SK-N-MC (cell line): Measurements from ENCODE around the gene LGALS7.
"Not testable (repeated sequence)": the region's sequence is repeated elsewhere in the genome, so short reads cannot be mapped to it uniquely, and the experiment has no call there.

ENCODE experiments used
- DNase-seq: peaks from one replicate; pipeline ENCODE4 v3.0.0-alpha.2; 2011; ENCODE audit warnings: low read depth, low spot score
- H3K27ac ChIP-seq: fragments of 200-600 bp; sonication (generic); 2 replicates; pipeline ENCODE4 v1.5.1; 2016; ENCODE audit warnings: mixed run types
- H3K36me3 ChIP-seq: fragments of 200-600 bp; sonication (generic); 2 replicates; pipeline ENCODE4 v1.6.1; 2017; ENCODE audit warnings: antibody characterized with exemption, low read length, mixed read lengths; ENCODE audit not compliant: insufficient read depth
- H3K4me3 ChIP-seq: fragments of 200-600 bp; sonication (generic); 2 replicates; pipeline ENCODE4 v1.5.1; 2016
- H3K9ac ChIP-seq: fragments of 200-600 bp; sonication (generic); 2 replicates; pipeline ENCODE4 v1.8.0; 2017; ENCODE audit warnings: mixed run types, mixed read lengths; ENCODE audit not compliant: insufficient read length
- H3K9me3 ChIP-seq: fragments of 200-600 bp; sonication (generic); 2 replicates; pipeline ENCODE4 v1.6.1; 2017; ENCODE audit warnings: low read depth, mild to moderate bottlenecking, antibody characterized with exemption, low read length, moderate library complexity, mixed read lengths
- EZH2 ChIP-seq: fragments of 200-600 bp; sonication (generic); IDR thresholded peaks from one replicate; pipeline ENCODE4 v1.6.1; 2017; ENCODE audit warnings: antibody characterized with exemption
- FOXP2 ChIP-seq: optimal IDR thresholded peaks from 2 replicates; pipeline ENCODE3; 2011; ENCODE audit warnings: mild to moderate bottlenecking, moderate library complexity; ENCODE audit not compliant: insufficient read depth; ENCODE audit errors: extremely low read length, control extremely low read depth
- POLR2AphosphoS5 ChIP-seq: IDR thresholded peaks from 2 replicates; pipeline ENCODE4 v1.6.1; 2012; ENCODE audit warnings: mild to moderate bottlenecking, low read depth, low read length, borderline replicate concordance

The LGALS7 gene

DNA sequence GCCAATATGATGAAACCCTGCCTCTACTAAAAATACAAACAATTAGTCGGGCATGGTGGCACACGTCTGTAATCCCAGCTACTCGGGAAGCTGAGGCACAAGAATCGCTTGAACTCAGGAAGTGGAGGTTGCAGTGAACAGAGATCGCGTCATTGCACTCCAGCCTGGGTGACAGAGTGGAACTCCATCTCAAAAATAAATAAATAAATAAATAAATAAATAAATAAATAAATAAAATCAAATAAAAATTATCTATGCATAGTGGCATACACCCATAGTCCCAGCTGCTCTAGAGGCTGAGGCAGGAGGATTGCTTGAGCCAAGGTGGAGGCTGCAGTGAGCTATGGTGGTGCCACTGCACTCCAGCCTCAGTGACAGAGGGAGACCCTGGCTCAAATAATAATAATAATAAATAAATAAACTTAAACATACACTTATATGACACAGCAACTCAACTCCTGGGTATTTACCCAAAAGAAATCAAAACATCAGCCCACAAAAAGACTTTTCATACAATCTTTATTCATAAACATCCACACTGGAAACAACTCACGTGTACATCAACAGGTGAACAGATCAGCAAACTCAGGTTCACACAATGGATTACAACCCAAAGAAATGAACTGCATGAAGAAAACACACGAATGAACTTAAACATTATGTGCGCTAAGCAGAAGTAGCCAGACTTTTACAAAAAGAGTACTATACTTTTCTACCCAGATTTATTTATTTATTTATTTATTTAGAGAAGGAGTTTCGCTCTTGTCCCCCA is 6.9 kb downstream of the LGALS7 start:
- TF ChIP-seq FOXP2: no peak
- no peak overlapping the region for H3K4me3 ChIP-seq
- H3K9me3 ChIP-seq: no peaks in the 10 kb centered on the region
- no peak overlapping the region for H3K27ac ChIP-seq
- DNase-seq: no peak
- H3K36me3 ChIP-seq: no peaks in the 10 kb centered on the region
- H3K9ac ChIP-seq: no peak overlapping the region

DNA sequence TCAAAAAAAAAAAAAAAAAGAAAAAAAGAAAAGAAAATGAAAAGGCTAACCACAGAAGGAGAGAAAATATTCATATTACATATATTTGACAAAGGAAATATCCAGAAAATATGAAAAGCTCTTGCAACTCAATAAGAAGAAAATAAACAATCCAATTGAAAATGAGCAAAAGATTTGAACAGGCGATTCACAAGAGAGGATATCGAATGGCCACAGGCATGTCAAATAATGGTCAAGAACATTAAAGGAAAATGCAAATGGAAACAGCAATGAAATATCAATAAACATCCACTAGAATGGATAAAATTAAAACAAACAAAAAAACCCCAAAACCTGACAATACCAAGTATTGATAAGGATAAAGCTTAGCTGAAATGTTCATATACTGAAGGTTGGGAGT is 8.1 kb downstream of the LGALS7 start:
- DNase-seq: no peak
- Histone ChIP-seq H3K9ac (no peak overlapping the region), H3K36me3 (no peaks in the 10 kb centered on the region), H3K4me3 (no peak overlapping the region), H3K27ac (no peak overlapping the region), H3K9me3 (no peaks in the 10 kb centered on the region)
- TF ChIP-seq EZH2: no peak

DNA sequence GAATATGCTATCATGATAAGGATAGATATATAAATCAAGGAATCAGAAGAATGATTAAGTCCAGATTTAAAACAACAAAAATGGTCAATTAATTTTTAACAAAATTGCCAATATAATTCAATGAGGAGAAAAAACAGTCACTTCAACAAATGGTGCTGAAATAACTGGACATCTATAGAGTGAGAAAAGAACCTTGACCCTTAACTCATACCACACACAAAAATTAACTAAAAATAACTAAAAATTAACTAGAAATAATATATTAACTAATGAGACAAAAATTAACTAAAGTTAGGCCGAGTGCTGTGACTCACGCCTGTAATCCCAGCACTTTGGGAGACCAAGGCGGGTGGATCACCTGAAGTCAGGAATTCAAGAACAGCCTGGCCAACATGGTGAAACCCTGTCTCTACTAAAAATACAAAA is 9.5 kb downstream of the LGALS7 start:
- no peak overlapping the region for H3K9ac ChIP-seq
- DNase-seq: no peak
- no peak overlapping the region for H3K27ac ChIP-seq
- TF ChIP-seq POLR2AphosphoS5: no peak
- no peak for TF ChIP-seq EZH2
- no peak for TF ChIP-seq FOXP2
- H3K9me3 ChIP-seq: no peaks in the 10 kb centered on the region
- H3K36me3 ChIP-seq: no peaks in the 10 kb centered on the region
- H3K4me3 ChIP-seq: no peak overlapping the region

DNA sequence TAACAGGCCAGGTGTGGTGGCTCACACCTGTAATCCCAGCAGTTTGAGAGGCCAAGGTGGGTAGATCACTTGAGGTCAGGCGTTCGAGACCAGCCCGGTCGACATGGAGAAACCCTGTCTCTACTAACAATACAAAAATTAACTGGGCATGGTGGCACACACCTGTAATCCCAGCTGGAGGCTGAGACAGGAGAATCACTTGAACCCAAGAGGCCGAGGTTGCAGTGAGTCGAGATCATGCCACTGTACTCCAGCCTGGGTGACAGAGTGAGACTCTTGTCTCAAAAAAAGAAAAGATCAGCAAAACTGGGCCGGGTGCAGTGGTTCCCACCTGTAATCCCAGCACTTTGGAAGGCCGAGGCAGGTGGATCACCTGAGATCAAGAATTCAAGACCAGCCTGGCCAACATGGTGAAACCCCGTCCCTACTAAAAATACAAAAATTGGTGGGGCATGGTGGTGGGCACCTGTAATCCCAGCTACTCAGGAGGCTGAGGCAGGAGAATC is 11.4 kb downstream of the LGALS7 start:
- not testable (repeated sequence) for H3K9me3 ChIP-seq, DNase-seq, H3K4me3 ChIP-seq, H3K36me3 ChIP-seq, H3K9ac ChIP-seq, H3K27ac ChIP-seq

DNA sequence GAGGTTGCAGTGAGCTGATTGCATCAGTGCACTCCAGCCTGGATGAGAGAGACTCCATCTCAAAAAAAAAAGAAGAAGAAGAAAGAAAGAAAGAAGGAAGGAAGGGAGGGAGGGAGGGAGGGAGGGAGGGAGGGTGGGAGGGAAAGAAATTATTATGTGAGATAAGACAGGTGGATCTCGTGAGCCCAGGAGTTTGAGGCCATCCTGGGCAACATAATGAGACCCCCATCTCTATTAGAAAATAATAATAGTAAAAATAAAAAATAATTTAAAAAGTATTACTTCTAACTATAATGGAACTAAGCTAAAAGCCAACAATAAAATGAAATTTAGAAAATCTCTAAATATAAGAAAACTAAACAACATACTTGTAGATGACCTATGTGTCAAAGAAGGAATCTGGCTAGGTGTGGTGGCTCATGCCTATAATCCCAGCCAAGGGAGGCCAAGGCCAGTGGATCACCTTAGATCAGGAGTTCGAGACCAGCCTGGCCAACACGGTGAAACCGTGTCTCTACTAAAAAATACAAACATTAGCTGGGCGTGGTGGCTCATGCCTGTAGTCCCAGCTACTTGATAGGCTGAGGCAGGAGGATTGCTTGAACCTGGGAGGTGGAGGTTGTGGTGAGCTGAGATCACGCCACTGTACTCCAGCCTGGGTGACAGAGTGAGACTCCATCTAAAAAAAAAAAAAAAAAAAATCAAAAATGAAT is 12.4 kb downstream of the LGALS7 start:
- not testable (repeated sequence) for H3K9me3 ChIP-seq, H3K9ac ChIP-seq, H3K36me3 ChIP-seq, DNase-seq, H3K4me3 ChIP-seq, H3K27ac ChIP-seq

DNA sequence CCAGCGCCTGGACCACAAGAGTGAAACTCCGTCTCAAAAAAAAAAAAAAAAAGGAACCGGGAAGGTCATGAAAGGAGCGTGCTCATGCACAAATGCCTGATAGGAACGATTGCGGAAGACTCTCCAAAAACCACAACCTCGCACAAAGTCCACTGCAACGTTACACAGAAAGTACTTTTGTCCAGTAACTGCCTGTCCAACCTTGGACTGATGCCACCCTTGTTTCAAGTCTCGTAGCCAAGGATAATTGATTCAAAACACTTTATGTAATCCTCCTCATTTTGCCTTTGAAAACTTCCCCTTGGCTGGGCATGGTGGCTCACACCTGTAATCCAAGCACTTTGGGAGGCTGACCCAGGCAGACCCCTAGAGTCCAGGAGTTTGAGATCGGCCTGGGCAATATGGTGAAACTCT is 13.7 kb downstream of the LGALS7 start:
- Histone ChIP-seq H3K4me3 (no peak overlapping the region), H3K9me3 (no peaks in the 10 kb centered on the region), H3K9ac (no peak overlapping the region), H3K36me3 (no peaks in the 10 kb centered on the region), H3K27ac (no peak overlapping the region)
- TF ChIP-seq EZH2: no peak
- DNase-seq: no peak

DNA sequence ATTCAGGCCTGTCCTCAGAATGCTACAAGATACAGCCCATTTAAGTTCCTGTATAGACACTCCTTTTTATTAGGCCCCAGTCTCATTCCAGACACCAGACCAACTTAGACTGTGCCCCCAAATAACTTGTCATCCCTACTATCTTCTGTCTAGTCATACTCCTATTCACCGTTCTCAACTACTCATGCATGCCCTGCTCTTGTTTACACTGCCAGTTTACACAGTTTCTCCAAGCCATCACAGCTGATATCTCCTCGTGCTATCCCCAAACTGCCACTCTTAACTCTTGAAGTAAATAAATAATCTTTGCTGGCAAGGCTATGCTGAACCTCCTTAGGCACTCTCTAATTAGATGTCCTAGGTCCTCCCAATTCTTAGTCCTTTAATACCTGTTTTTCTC is 19.1 kb downstream of the LGALS7 start:
- H3K36me3 ChIP-seq, H3K9ac ChIP-seq, H3K9me3 ChIP-seq, DNase-seq, H3K4me3 ChIP-seq, H3K27ac ChIP-seq: not testable (repeated sequence)

DNA sequence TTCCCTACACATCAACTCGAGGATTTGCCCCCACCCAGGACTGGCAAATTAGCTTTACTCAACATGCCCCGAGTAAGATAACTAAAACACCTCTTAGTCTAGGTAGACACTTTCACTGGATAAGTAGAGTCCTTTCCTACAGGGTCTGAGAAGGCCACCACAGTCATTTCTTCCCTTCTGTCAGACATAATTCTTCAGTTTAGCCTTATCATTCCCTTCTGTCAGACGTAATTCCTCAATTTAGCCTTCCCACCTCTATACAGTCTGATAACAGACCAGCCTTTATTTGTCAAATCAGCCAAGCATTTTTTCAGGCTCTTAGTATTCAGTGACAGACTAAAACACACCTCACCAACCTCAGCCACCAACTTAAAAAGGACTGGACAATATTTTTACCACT is 19.5 kb downstream of the LGALS7 start:
- not testable (repeated sequence) for H3K27ac ChIP-seq, H3K4me3 ChIP-seq, DNase-seq, H3K36me3 ChIP-seq, H3K9ac ChIP-seq, H3K9me3 ChIP-seq

DNA sequence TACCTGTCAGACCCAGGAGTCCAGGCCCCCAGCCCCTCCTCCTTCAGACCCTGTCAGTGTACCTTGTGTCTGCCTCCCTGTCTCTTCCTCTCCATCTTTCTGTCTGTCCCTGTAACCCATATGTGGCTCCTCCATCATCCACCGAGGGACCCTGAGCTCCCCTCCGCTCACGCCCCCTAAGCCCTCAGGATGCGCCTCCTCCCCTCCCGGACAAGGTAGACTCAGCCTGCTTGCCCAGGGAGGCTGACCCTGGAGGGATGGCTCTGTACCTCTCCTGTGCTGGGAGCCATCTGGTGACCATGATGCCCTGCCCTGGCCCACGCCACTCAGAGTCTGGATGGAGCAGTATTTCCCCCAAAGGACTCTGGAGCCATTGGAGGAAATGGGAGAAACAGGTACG is 28.0 kb downstream of the LGALS7 start:
- H3K27ac ChIP-seq: no peak overlapping the region
- no peak for DNase-seq
- TF ChIP-seq EZH2 (no peak), FOXP2 (no peak), POLR2AphosphoS5 (no peak)
- H3K36me3 ChIP-seq: no peaks in the 10 kb centered on the region
- no peaks in the 10 kb centered on the region for H3K9me3 ChIP-seq
- H3K9ac ChIP-seq: no peak overlapping the region
- H3K4me3 ChIP-seq: no peak overlapping the region
